ENCODE results near the gene GPR179. TPM values are rescaled to one million over a fixed set of nuclear protein-coding genes. Genes with fewer than 3 reads are reported as not detected.
"Not testable (repeated sequence)": the region's sequence is repeated elsewhere in the genome, so short reads cannot be mapped to it uniquely, and the experiment has no call there.

GPR179 gene
- total RNA-seq, 1 donor from 2014 or later, result not detected

GRCh38 chr17:38285994-38286393, 57.8 kb downstream of the GPR179 start:
- DNase-seq (ENCODE audit: low spot score); H3K9me3 Mint-ChIP-seq; H3K27ac Mint-ChIP-seq; H3K36me3 Mint-ChIP-seq (ENCODE audit: low read depth); H3K4me3 Mint-ChIP-seq (ENCODE audit: low read depth); intact Hi-C loops (cut with micrococcal nuclease); H3K4me1 Mint-ChIP-seq (ENCODE audit: low read depth); H3K27me3 Mint-ChIP-seq (ENCODE audit: low read depth): not testable (repeated sequence)

Other genes starting within 250 kb of the GPR179 start
- gene TBC1D3E, start 216.0 kb downstream of the GPR179 start, total RNA-seq, result not detected in 2 replicates
- gene TBC1D3, start 151.4 kb downstream of the GPR179 start, total RNA-seq, result not detected in 2 replicates
- 43.5 and 44.6 TPM in 2 replicates for gene MRPL45, start 46.8 kb downstream of the GPR179 start, total RNA-seq
- 25.9 and 30.5 TPM in 2 replicates for gene SOCS7, start 7.9 kb upstream of the GPR179 start, total RNA-seq
- gene ARHGAP23, start 84.5 kb upstream of the GPR179 start, total RNA-seq, result 0.32 and 1.2 TPM in 2 replicates

All from activated T-helper 2 cell treated with anti-CD3 and anti-CD28 coated beads, Interferon-gamma antibody, Interleukin-2, Interleukin-4, amounts not matched to agents 10 μg/mL and 5 μg/mL and 100 μg/mL, durations not matched to agents 14 hours and 24 hours and 36 hours (primary cell).